HG03196 (cell line): ENCODE results near the gene PARD3B.

ENCODE experiments used
- ATAC-seq: cut with Tn5 transposase; IDR thresholded peaks from one replicate; pipeline ENCODE4 v1.9.1; 2021; ENCODE audit not compliant: unreplicated experiment

The PARD3B gene

GRCh38 chr2:205627085-205627484 lies 1081.8 kb downstream of the PARD3B start:
- ATAC-seq = no peak

GRCh38 chr2:205628422-205628821 lies 1083.1 kb downstream of the PARD3B start:
- no peak for ATAC-seq

GRCh38 chr2:205629091-205629776 lies 1084.0 kb downstream of the PARD3B start:
- no peak for ATAC-seq

- ATAC-seq = no peak
These were observed 1088.7 kb downstream of the PARD3B start for GRCh38 chr2:205633994-205634393.

GRCh38 chr2:205636549-205637319 lies 1091.5 kb downstream of the PARD3B start:
- ATAC-seq = no peak

- no peak for ATAC-seq
These were observed 1092.0 kb downstream of the PARD3B start for GRCh38 chr2:205637320-205637602.

- ATAC-seq = no peak
These were observed 1092.7 kb downstream of the PARD3B start for GRCh38 chr2:205637779-205638503.

GRCh38 chr2:205640716-205641115 lies 1095.4 kb downstream of the PARD3B start:
- no peak for ATAC-seq

- ATAC-seq = no peak
These were observed 1097.5 kb downstream of the PARD3B start for GRCh38 chr2:205642599-205643356.

GRCh38 chr2:205643391-205643885 lies 1098.2 kb downstream of the PARD3B start:
- no peak for ATAC-seq

GRCh38 chr2:205644018-205644417 lies 1098.7 kb downstream of the PARD3B start:
- no peak for ATAC-seq

- ATAC-seq = peak; percentile 96
These were observed 1101.4 kb downstream of the PARD3B start for GRCh38 chr2:205646680-205647079.

GRCh38 chr2:205650450-205650849 lies 1105.2 kb downstream of the PARD3B start:
- ATAC-seq = no peak

GRCh38 chr2:205650931-205651330 lies 1105.7 kb downstream of the PARD3B start:
- ATAC-seq = no peak

GRCh38 chr2:205651719-205652118 lies 1106.4 kb downstream of the PARD3B start:
- ATAC-seq = no peak

- no peak for ATAC-seq
These were observed 1109.8 kb downstream of the PARD3B start for GRCh38 chr2:205654878-205655605.

- ATAC-seq = no peak
These were observed 1110.6 kb downstream of the PARD3B start for GRCh38 chr2:205655779-205656456.

GRCh38 chr2:205656461-205656860 lies 1111.2 kb downstream of the PARD3B start:
- no peak for ATAC-seq

GRCh38 chr2:205656941-205657340 lies 1111.7 kb downstream of the PARD3B start:
- no peak for ATAC-seq

- no peak for ATAC-seq
These were observed 1112.3 kb downstream of the PARD3B start for GRCh38 chr2:205657579-205657978.
